GM12878 (cell line): Measurements from ENCODE around the gene CC2D1A. TPM values are rescaled to one million over a fixed set of nuclear protein-coding genes. Genes with fewer than 3 reads are reported as not detected.

Experiments
- ATAC-seq: fragments of 200-7000 bp; cut with Tn5 transposase; 3 replicates; pipeline ENCODE4 v1.9.1; 2020; ENCODE audit warnings: mild to moderate bottlenecking, moderate library complexity
- BruUV-seq: library from RNA; stranded (reverse); fragments of 400-500 nt; replicated peaks from 2 replicates; lab custom pipeline; 2021; lab: Mats Ljungman, UMichigan
- CTCF ChIA-PET: fragments of 300-600 bp; sonication (Branson Sonifier 250); formaldehyde crosslinking; extraction: SDS; loops from one replicate; lab custom pipeline; 2021; ENCODE audit warnings: inconsistent platforms; lab: Yijun Ruan, JAX
- POLR2A ChIA-PET: fragments of 350-600 bp; formaldehyde crosslinking; extraction: SDS; loops from one replicate; lab custom pipeline; 2021; ENCODE audit warnings: inconsistent platforms; lab: Charles Lee
- RAD21 ChIA-PET: fragments of 300-600 bp; sonication (Branson Sonifier 250); formaldehyde crosslinking; loops from one replicate; lab custom pipeline; 2023; ENCODE audit warnings: antibody characterized with exemption; ENCODE audit not compliant: unreplicated experiment; lab: Charles Lee
- SMC1A ChIA-PET: fragments of 300-600 bp; sonication (Branson Sonifier 250); formaldehyde crosslinking; loops from one replicate; lab custom pipeline; 2023; ENCODE audit not compliant: unreplicated experiment, uncharacterized antibody; lab: Charles Lee
- DNase-seq: peaks from one replicate; pipeline ENCODE4 v3.0.0-alpha.2; 2011; ENCODE audit warnings: low read depth, low spot score
- FAIRE-seq: peaks from 3 replicates; lab custom pipeline; 2011; peaks lifted over from hg19 to GRCh38; lab: Jason Lieb, UNC
- H2AFZ ChIP-seq: 2 replicates; pipeline ENCODE4 v1.6.0; 2011; ENCODE audit warnings: low read depth, low read length, control low read depth; ENCODE audit not compliant: control insufficient read depth
- H3K27ac ChIP-seq: 2 replicates; pipeline ENCODE4 v1.5.1; 2011; ENCODE audit warnings: control low read depth; ENCODE audit not compliant: control insufficient read depth, insufficient read depth
- H3K27me3 ChIP-seq, 2 experiments: replicated peaks in 1 of 2; 2 replicates each; pipeline versions ENCODE4 v1.6.0 to v1.6.1; 2011; ENCODE audit warnings: low read length in 1 of 2; ENCODE audit not compliant: control insufficient read depth in 2 of 2, insufficient read depth in 2 of 2
- H3K36me3 ChIP-seq, 2 experiments: 2 replicates each; pipeline ENCODE4 v1.5.1; 2011; ENCODE audit warnings: low read length in 1 of 2; ENCODE audit not compliant: control insufficient read depth in 2 of 2, insufficient read depth in 2 of 2
- H3K4me1 ChIP-seq: 2 replicates; pipeline ENCODE4 v1.6.1; 2011; ENCODE audit warnings: mild to moderate bottlenecking, low read length, moderate library complexity, mixed read lengths; ENCODE audit not compliant: control insufficient read depth, insufficient read depth
- H3K4me2 ChIP-seq: 2 replicates; pipeline ENCODE4 v1.6.0; 2011; ENCODE audit warnings: control low read depth; ENCODE audit not compliant: control insufficient read depth, insufficient read depth
- H3K4me3 ChIP-seq: fragments of 200-600 bp; sonication (generic); 2 replicates; pipeline ENCODE4 v1.5.1; 2016
- H3K79me2 ChIP-seq: 2 replicates; pipeline ENCODE4 v1.6.0; 2011; ENCODE audit warnings: low read length; ENCODE audit not compliant: control insufficient read depth, insufficient read depth
- H3K9ac ChIP-seq: 2 replicates; pipeline ENCODE4 v1.8.0; 2011; ENCODE audit warnings: low read length, control low read depth, mixed read lengths; ENCODE audit not compliant: control insufficient read depth, insufficient read depth
- H3K9me3 ChIP-seq: replicated peaks from 3 replicates; pipeline ENCODE4 v1.5.1; 2011; ENCODE audit warnings: mild to moderate bottlenecking, low read length; ENCODE audit not compliant: control insufficient read depth, insufficient read depth
- H4K20me1 ChIP-seq: 2 replicates; pipeline ENCODE4 v1.6.0; 2011; ENCODE audit not compliant: control insufficient read depth, insufficient read depth
- BCL11A ChIP-seq: IDR thresholded peaks from 2 replicates; pipeline ENCODE4 v1.6.1; 2011; ENCODE audit warnings: low read depth, low read length
- BHLHE40 ChIP-seq, 2 experiments: fragments of 450-650 bp in 1 of 2; IDR thresholded peaks; 2 replicates each; pipeline ENCODE4 v1.6.1; 2011 to 2017; ENCODE audit warnings: low read depth in 2 of 2, borderline replicate concordance in 1 of 2, improper control_type of control experiment in 1 of 2, low read length in 1 of 2, mild to moderate bottlenecking in 1 of 2
- CBX3 ChIP-seq: fragments of 200-600 bp; sonication (generic); IDR thresholded peaks from 2 replicates; pipeline ENCODE4 v1.6.1; 2016; ENCODE audit warnings: low read depth, borderline replicate concordance
- CHD4 ChIP-seq: fragments of 200-600 bp; sonication (generic); IDR thresholded peaks from 2 replicates; pipeline ENCODE4 v1.6.1; 2016; ENCODE audit warnings: mild to moderate bottlenecking
- HCFC1 ChIP-seq: fragments of 150-350 bp; IDR thresholded peaks from 2 replicates; pipeline ENCODE4 v1.6.1; 2014; ENCODE audit warnings: low read length
- MTA3 ChIP-seq: IDR thresholded peaks from 2 replicates; pipeline ENCODE4 v1.6.1; 2012; ENCODE audit warnings: low read length, inconsistent platforms, borderline replicate concordance
- NFXL1 ChIP-seq: fragments of 450-650 bp; IDR thresholded peaks from 2 replicates; pipeline ENCODE4 v1.6.1; 2017; ENCODE audit warnings: antibody characterized with exemption, mild to moderate bottlenecking, borderline replicate concordance
- PAX5 ChIP-seq: IDR thresholded peaks from 2 replicates; pipeline ENCODE4 v1.6.1; 2011; ENCODE audit warnings: low read depth, low read length, borderline replicate concordance
- ZNF384 ChIP-seq: IDR thresholded peaks from 2 replicates; pipeline ENCODE4 v1.6.1; 2012; ENCODE audit warnings: low read depth, mild to moderate bottlenecking, low read length, improper control_type of control experiment, borderline replicate concordance
- ZSCAN29 ChIP-seq: fragments of 450-650 bp; IDR thresholded peaks from 2 replicates; pipeline ENCODE4 v1.6.1; 2017; ENCODE audit warnings: mild to moderate bottlenecking, moderate library complexity
- WGBS: methylation state at CpG from one replicate; pipeline ENCODE4 v1.1.6; 2016; ENCODE audit warnings: low lambda C conversion rate; ENCODE audit not compliant: insufficient replicate concordance, insufficient coverage; ENCODE audit errors: missing lambda C conversion rate; 5-methylcytosine and 5-hydroxymethylcytosine counted together
- in situ Hi-C: fragments of 300-500 bp; cut with MboI; formaldehyde crosslinking; loops from 9 replicates; pipeline ENCODE4 v1.14.3; 2018; ENCODE audit warnings: mixed read lengths
- intact Hi-C: fragments of 100-400 bp; cut with micrococcal nuclease; formaldehyde crosslinking; loops from one replicate; pipeline ENCODE4 v1.14.2; 2022; ENCODE audit not compliant: unreplicated experiment
- polyA plus RNA-seq, 11 experiments: library from polyadenylated mRNA; depleted of rRNA in 4 of 11; unstranded in 6 of 11; stranded (reverse) in 5 of 11; fragments of >200 nt; fragmentation: Nextera tagmentation in 4 of 11; fragmentation: Illumina TruSeq in 1 of 11; extraction: Ambion mirVana in 4 of 11; extraction: Trizol in 1 of 11; gene quantifications; 1 replicate in 1 of 11; 2 replicates in 10 of 11; pipeline versions ENCODE4 v1.2.1 to v1.2.3, GENCODE V29; 2011 to 2016; ENCODE audit warnings: inconsistent platforms in 2 of 11, missing spikeins in 2 of 11, low read depth in 1 of 11
- total RNA-seq, 4 experiments: library from RNA; depleted of rRNA in 3 of 4; stranded (reverse); fragments of >200 nt in 3 of 4; fragmentation: Illumina TruSeq in 1 of 4; extraction: Trizol in 1 of 4; gene quantifications; 2 replicates each; pipeline versions ENCODE4 v1.2.1 to v1.2.3, GENCODE V29; 2013 to 2021
- TF ChIP-seq, protein P1 (sequence below): fragments of 450-650 bp; conservative IDR thresholded peaks from 2 replicates; pipeline ENCODE4 v1.6.1; 2017; ENCODE audit warnings: mild to moderate bottlenecking, moderate library complexity
- TF ChIP-seq, protein P2 (sequence below): IDR thresholded peaks from 2 replicates; pipeline ENCODE4 v1.6.1; 2012; ENCODE audit warnings: mild to moderate bottlenecking, low read depth, low read length
- TF ChIP-seq, protein P3 (sequence below): fragments of 450-650 bp; IDR thresholded peaks from 2 replicates; pipeline ENCODE4 v1.6.1; 2017; ENCODE audit warnings: mild to moderate bottlenecking, low read depth, inconsistent platforms; ENCODE audit not compliant: poor library complexity, severe bottlenecking

The CC2D1A gene
- total and polyA plus RNA-seq, 10 of the 15 experiments (the other 5 are each of a cell fraction or from before 2014, with no cell fraction given): 0.13 to 36.1 (median 16.1) TPM

DNA sequence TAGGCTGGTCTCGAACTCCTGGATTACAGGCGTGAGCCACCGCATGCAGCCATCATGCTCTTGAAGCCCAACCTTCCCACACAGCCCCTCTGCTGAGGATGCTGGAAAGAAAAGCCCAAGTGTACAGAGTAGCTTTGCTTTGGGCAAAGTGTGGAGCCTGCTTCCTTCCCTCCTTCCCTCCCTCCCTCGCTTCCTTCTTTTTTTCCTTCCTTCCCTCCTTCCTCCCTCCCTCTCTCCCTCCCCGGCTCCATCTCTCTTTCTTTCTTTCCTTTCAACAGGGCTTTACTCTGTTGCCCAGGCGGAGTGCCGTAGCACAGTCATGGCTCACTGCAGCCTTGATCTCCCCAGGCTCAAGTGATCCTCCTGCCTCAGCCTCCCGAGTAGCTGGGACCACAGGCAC lies 2.7 kb downstream of the CC2D1A start (continued):
- TF ChIP-seq, protein P1, sequence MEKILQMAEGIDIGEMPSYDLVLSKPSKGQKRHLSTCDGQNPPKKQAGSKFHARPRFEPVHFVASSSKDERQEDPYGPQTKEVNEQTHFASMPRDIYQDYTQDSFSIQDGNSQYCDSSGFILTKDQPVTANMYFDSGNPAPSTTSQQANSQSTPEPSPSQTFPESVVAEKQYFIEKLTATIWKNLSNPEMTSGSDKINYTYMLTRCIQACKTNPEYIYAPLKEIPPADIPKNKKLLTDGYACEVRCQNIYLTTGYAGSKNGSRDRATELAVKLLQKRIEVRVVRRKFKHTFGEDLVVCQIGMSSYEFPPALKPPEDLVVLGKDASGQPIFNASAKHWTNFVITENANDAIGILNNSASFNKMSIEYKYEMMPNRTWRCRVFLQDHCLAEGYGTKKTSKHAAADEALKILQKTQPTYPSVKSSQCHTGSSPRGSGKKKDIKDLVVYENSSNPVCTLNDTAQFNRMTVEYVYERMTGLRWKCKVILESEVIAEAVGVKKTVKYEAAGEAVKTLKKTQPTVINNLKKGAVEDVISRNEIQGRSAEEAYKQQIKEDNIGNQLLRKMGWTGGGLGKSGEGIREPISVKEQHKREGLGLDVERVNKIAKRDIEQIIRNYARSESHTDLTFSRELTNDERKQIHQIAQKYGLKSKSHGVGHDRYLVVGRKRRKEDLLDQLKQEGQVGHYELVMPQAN: no peak
- TF ChIP-seq ZSCAN29: no peak
- no peak for TF ChIP-seq CHD4
- no peak for TF ChIP-seq BHLHE40 (IDR thresholded peaks at IDR 0.05; ENCODE audit: borderline replicate concordance in 1 of 2, low read depth in 2 of 2, low read length in 1 of 2)

DNA sequence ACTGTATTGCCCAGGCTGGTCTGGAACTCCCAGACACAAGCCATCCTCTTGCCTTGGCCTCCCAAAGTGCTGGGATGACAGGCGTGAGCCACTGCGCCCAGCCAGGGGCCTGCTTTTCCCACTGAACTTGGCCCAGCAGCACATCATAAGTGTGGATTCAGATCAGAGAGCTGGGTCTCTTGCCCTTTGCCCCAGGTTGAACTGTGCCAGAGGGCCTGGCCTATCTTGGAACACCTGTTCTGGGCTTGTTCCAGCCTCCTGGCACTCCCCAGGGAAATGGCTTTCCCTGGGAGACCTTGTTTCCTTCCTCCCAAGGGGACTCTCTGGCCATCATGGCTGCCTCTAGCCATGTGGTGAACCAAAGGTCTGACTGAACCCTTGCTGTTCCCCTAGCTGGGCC lies 3.4 kb downstream of the CC2D1A start:
- ATAC-seq (no peak), FAIRE-seq (no peak), DNase-seq (no peak)
- CTCF ChIA-PET: interaction anchor here (1.5 to 1.8 kb wide), 2 partner anchors 151 to 227 kb away, joined by 3 to 7 read pairs; partner anchors contain the start of gene ASF1B
- Histone ChIP-seq H3K4me1 (no peaks in the 10 kb centered on the region; the same call in 1 of the 2 replicates), H4K20me1 (no peaks in the 10 kb centered on the region), H3K9me3 (no peaks in the 10 kb centered on the region), H3K79me2 (peaks cover 5% of the 10 kb centered on the region), H3K4me2 (no peak overlapping the region), H3K36me3 (peaks cover 0 to 7% of the 10 kb centered on the region in 2 experiments; a peak in 3 of 4 replicates), H3K9ac (no peak overlapping the region), H2AFZ (no peak overlapping the region), H3K27me3 (no peaks in the 10 kb centered on the region), H3K4me3 (no peak overlapping the region), H3K27ac (no peak overlapping the region)
- POLR2A ChIA-PET: interaction anchor here (0.8 kb wide), 1 partner anchor 20 kb away, joined by 3 read pairs; no protein-coding TSS in a partner anchor
- intact Hi-C loops: no loop called here
- BruUV-seq: no TSS peak
- in situ Hi-C loops: no loop called here
- SMC1A ChIA-PET: no interaction called here
- 97% methylated on average over 2 of the region's 2 CpGs for WGBS
- RAD21 ChIA-PET: no interaction called here
- TF ChIP-seq, protein P2, sequence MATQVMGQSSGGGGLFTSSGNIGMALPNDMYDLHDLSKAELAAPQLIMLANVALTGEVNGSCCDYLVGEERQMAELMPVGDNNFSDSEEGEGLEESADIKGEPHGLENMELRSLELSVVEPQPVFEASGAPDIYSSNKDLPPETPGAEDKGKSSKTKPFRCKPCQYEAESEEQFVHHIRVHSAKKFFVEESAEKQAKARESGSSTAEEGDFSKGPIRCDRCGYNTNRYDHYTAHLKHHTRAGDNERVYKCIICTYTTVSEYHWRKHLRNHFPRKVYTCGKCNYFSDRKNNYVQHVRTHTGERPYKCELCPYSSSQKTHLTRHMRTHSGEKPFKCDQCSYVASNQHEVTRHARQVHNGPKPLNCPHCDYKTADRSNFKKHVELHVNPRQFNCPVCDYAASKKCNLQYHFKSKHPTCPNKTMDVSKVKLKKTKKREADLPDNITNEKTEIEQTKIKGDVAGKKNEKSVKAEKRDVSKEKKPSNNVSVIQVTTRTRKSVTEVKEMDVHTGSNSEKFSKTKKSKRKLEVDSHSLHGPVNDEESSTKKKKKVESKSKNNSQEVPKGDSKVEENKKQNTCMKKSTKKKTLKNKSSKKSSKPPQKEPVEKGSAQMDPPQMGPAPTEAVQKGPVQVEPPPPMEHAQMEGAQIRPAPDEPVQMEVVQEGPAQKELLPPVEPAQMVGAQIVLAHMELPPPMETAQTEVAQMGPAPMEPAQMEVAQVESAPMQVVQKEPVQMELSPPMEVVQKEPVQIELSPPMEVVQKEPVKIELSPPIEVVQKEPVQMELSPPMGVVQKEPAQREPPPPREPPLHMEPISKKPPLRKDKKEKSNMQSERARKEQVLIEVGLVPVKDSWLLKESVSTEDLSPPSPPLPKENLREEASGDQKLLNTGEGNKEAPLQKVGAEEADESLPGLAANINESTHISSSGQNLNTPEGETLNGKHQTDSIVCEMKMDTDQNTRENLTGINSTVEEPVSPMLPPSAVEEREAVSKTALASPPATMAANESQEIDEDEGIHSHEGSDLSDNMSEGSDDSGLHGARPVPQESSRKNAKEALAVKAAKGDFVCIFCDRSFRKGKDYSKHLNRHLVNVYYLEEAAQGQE: no peak
- TF ChIP-seq ZNF384 (no peak), NFXL1 (no peak), CHD4 (no peak), MTA3 (no peak), CBX3 (no peak), PAX5 (no peak), BCL11A (no peak), HCFC1 (no peak)
- TF ChIP-seq, protein P3, sequence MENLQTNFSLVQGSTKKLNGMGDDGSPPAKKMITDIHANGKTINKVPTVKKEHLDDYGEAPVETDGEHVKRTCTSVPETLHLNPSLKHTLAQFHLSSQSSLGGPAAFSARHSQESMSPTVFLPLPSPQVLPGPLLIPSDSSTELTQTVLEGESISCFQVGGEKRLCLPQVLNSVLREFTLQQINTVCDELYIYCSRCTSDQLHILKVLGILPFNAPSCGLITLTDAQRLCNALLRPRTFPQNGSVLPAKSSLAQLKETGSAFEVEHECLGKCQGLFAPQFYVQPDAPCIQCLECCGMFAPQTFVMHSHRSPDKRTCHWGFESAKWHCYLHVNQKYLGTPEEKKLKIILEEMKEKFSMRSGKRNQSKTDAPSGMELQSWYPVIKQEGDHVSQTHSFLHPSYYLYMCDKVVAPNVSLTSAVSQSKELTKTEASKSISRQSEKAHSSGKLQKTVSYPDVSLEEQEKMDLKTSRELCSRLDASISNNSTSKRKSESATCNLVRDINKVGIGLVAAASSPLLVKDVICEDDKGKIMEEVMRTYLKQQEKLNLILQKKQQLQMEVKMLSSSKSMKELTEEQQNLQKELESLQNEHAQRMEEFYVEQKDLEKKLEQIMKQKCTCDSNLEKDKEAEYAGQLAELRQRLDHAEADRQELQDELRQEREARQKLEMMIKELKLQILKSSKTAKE: no peak
